IMR-90 (cell line): ENCODE results near the gene IFI44. TPM values are rescaled to one million over a fixed set of nuclear protein-coding genes. Genes with fewer than 3 reads are reported as not detected.

ENCODE experiments used
- ATAC-seq: fragments of 200-7000 bp; cut with Tn5 transposase; 2 replicates; pipeline ENCODE4 v1.9.1; 2020; ENCODE audit warnings: low read depth, mild to moderate bottlenecking, moderate library complexity
- BruUV-seq: library from RNA; stranded (reverse); fragments of 400-500 nt; replicated peaks from 2 replicates; lab custom pipeline; 2021; lab: Mats Ljungman, UMichigan
- CTCF ChIA-PET: fragments of 300-600 bp; formaldehyde crosslinking; extraction: SDS; loops from one replicate; lab custom pipeline; 2021; ENCODE audit warnings: antibody characterized with exemption; lab: Yijun Ruan, JAX
- POLR2A ChIA-PET: fragments of 300-600 bp; sonication (Branson Sonifier 250); formaldehyde crosslinking; loops from one replicate; lab custom pipeline; 2022; ENCODE audit warnings: antibody characterized with exemption; ENCODE audit not compliant: unreplicated experiment; lab: Charles Lee
- DNase-seq: peaks from one replicate; pipeline ENCODE4 v3.0.0; 2013
- H2AFZ ChIP-seq: replicated peaks from 2 replicates; pipeline ENCODE3; 2013; ENCODE audit warnings: low read length, mild to moderate bottlenecking; ENCODE audit not compliant: poor library complexity
- H2AK5ac ChIP-seq: 2 replicates; pipeline ENCODE4 v1.6.1; 2013; ENCODE audit warnings: low read depth, low read length, inconsistent platforms
- H2AK9ac ChIP-seq: replicated peaks from 2 replicates; pipeline ENCODE3; 2013; ENCODE audit warnings: mild to moderate bottlenecking, low read depth, low read length, moderate library complexity; ENCODE audit not compliant: poor library complexity
- H2BK120ac ChIP-seq: 2 replicates; pipeline ENCODE4 v1.6.1; 2013; ENCODE audit warnings: low read depth, low read length, inconsistent platforms
- H2BK15ac ChIP-seq: 3 replicates; pipeline ENCODE4 v1.6.1; 2013; ENCODE audit warnings: low read depth, low read length, inconsistent platforms
- H2BK20ac ChIP-seq: 2 replicates; pipeline ENCODE4 v1.6.1; 2013; ENCODE audit warnings: low read depth, mild to moderate bottlenecking, inconsistent platforms, low read length, moderate library complexity
- H2BK5ac ChIP-seq: 2 replicates; pipeline ENCODE4 v1.6.1; 2013; ENCODE audit warnings: mild to moderate bottlenecking, low read depth, low read length, inconsistent platforms; ENCODE audit not compliant: poor library complexity, severe bottlenecking
- H3K14ac ChIP-seq: replicated peaks from 2 replicates; pipeline ENCODE4 v1.6.1; 2013; ENCODE audit warnings: low read depth, low read length, inconsistent platforms
- H3K18ac ChIP-seq: 2 replicates; pipeline ENCODE4 v1.6.1; 2013; ENCODE audit warnings: low read depth, low read length, control low read depth
- H3K23ac ChIP-seq: 2 replicates; pipeline ENCODE4 v1.6.1; 2013; ENCODE audit warnings: low read depth, low read length, inconsistent platforms
- H3K27ac ChIP-seq: 2 replicates; pipeline ENCODE4 v1.5.1; 2013; ENCODE audit warnings: mild to moderate bottlenecking, control low read depth, low read length; ENCODE audit not compliant: insufficient read depth
- H3K27me3 ChIP-seq: 2 replicates; pipeline ENCODE4 v1.6.1; 2013; ENCODE audit warnings: low read length; ENCODE audit not compliant: control insufficient read depth, insufficient read depth
- H3K36me3 ChIP-seq: 2 replicates; pipeline ENCODE4 v1.6.1; 2013; ENCODE audit warnings: low read length, mixed read lengths; ENCODE audit not compliant: control insufficient read depth, insufficient read depth
- H3K4ac ChIP-seq: 2 replicates; pipeline ENCODE4 v1.6.1; 2013; ENCODE audit warnings: low read depth, low read length, inconsistent platforms
- H3K4me1 ChIP-seq: 2 replicates; pipeline ENCODE4 v1.6.1; 2013; ENCODE audit warnings: low read length, mixed read lengths; ENCODE audit not compliant: control insufficient read depth, insufficient read depth
- H3K4me2 ChIP-seq: 2 replicates; pipeline ENCODE4 v1.6.1; 2013; ENCODE audit warnings: low read depth, mild to moderate bottlenecking, control low read depth, low read length, moderate library complexity
- H3K4me3 ChIP-seq: 2 replicates; pipeline ENCODE4 v1.5.1; 2013; ENCODE audit warnings: low read depth, mild to moderate bottlenecking, control low read depth, low read length, moderate library complexity; ENCODE audit not compliant: insufficient read depth
- H3K56ac ChIP-seq: 2 replicates; pipeline ENCODE4 v1.6.1; 2013; ENCODE audit warnings: low read length, inconsistent platforms; ENCODE audit not compliant: insufficient read depth; ENCODE audit errors: extremely low read depth
- H3K79me1 ChIP-seq, 2 experiments: 2 replicates each; pipeline ENCODE4 v1.6.1; 2013; ENCODE audit warnings: low read length in 2 of 2, inconsistent platforms in 1 of 2, low read depth in 1 of 2
- H3K9ac ChIP-seq: 2 replicates; pipeline ENCODE4 v1.6.1; 2013; ENCODE audit warnings: low read depth, low read length, control low read depth
- H3K9me1 ChIP-seq: 2 replicates; pipeline ENCODE4 v1.6.1; 2013; ENCODE audit warnings: low read length, inconsistent platforms; ENCODE audit not compliant: insufficient read depth
- H3K9me3 ChIP-seq: 2 replicates; pipeline ENCODE4 v1.6.1; 2013; ENCODE audit warnings: low read length; ENCODE audit not compliant: control insufficient read depth, insufficient read depth
- H4K20me1 ChIP-seq: 2 replicates; pipeline ENCODE4 v1.6.1; 2013; ENCODE audit warnings: low read length, inconsistent platforms; ENCODE audit not compliant: insufficient read depth
- H4K5ac ChIP-seq: 2 replicates; pipeline ENCODE4 v1.6.1; 2013; ENCODE audit warnings: mild to moderate bottlenecking, low read depth, low read length, control low read depth
- H4K8ac ChIP-seq, 2 experiments: 2 replicates each; pipeline ENCODE4 v1.6.1; 2013; ENCODE audit warnings: low read depth in 2 of 2, low read length in 2 of 2, control low read depth in 1 of 2, inconsistent platforms in 1 of 2
- H4K91ac ChIP-seq: 2 replicates; pipeline ENCODE4 v1.6.1; 2013; ENCODE audit warnings: low read depth, low read length, inconsistent platforms; ENCODE audit not compliant: insufficient read depth
- CEBPB ChIP-seq: IDR thresholded peaks from 2 replicates; pipeline ENCODE4 v1.6.1; 2012; ENCODE audit warnings: low read depth, low read length, improper control_type of control experiment
- RAD21 ChIP-seq: IDR thresholded peaks from 2 replicates; pipeline ENCODE4 v1.6.1; 2012; ENCODE audit warnings: low read length, improper control_type of control experiment
- WGBS, 2 experiments: methylation state at CpG; one replicate each; pipeline versions ENCODE4 v1.1.5 to v1.1.7; 2013; ENCODE audit warnings: missing lambda C conversion rate in 2 of 2; ENCODE audit not compliant: insufficient read length in 1 of 2; ENCODE audit errors: extremely low coverage in 2 of 2; 5-methylcytosine and 5-hydroxymethylcytosine counted together
- dilution Hi-C: fragments of 300-500 bp; cut with HindIII; formaldehyde crosslinking; loops from one replicate; pipeline ENCODE4 v1.14.3; 2018; ENCODE audit warnings: low sequenced_read_pairs; ENCODE audit not compliant: unreplicated experiment
- in situ Hi-C: fragments of 300-500 bp; cut with MboI; formaldehyde crosslinking; loops from 3 replicates; pipeline ENCODE4 v1.14.3; 2019; ENCODE audit warnings: low sequenced_read_pairs, inconsistent platforms, mixed read lengths
- intact Hi-C: fragments of 100-400 bp; cut with micrococcal nuclease; formaldehyde crosslinking; loops from 2 replicates; pipeline ENCODE4 v1.10.0; 2022
- polyA plus RNA-seq, 3 experiments: library from polyadenylated mRNA; depleted of rRNA; stranded (reverse); fragments of >200 nt; gene quantifications; 2 replicates each; pipeline ENCODE4 v1.2.3, GENCODE V29; 2012; ENCODE audit warnings: low replicate concordance in 1 of 3
- total RNA-seq: library from RNA; depleted of rRNA; stranded (reverse); fragments of >200 nt; gene quantifications from 2 replicates; pipeline ENCODE4 v1.2.3, GENCODE V29; 2012

The IFI44 gene
- total and polyA plus RNA-seq, 2 of the 4 experiments (the other 2 are of a cell fraction), result 2.2 to 2.7 TPM

GRCh38 chr1:78652019-78652560 is 2.5 kb downstream of the IFI44 start:
- TF ChIP-seq RAD21 (no peak), CEBPB (no peak)
- no peak overlapping the region for H3K27ac ChIP-seq
- no peak overlapping the region for H2AK5ac ChIP-seq
- no peak overlapping the region for H4K5ac ChIP-seq
- in situ Hi-C loops (no loop called here), dilution Hi-C loops (no loop called here), intact Hi-C loops (no loop called here)
- no peaks in the 10 kb centered on the region for H3K36me3 ChIP-seq
- no TSS peak for BruUV-seq
- no peak for DNase-seq
- no peak overlapping the region for H3K14ac ChIP-seq
- no peak for ATAC-seq
- H2AFZ ChIP-seq, result no peak overlapping the region
- H2BK5ac ChIP-seq, result no peak overlapping the region
- no peak overlapping the region for H4K8ac ChIP-seq
- H2BK15ac ChIP-seq, result no peak overlapping the region
- POLR2A ChIA-PET, result no interaction called here
- no peaks in the 10 kb centered on the region for H3K9me3 ChIP-seq
- no peak overlapping the region for H2BK20ac ChIP-seq
- no peak overlapping the region for H3K4me2 ChIP-seq
- H2BK120ac ChIP-seq, result no peak overlapping the region
- no peaks in the 10 kb centered on the region for H3K4me1 ChIP-seq
- no peak overlapping the region for H4K91ac ChIP-seq
- no peaks in the 10 kb centered on the region for H3K27me3 ChIP-seq
- no peaks in the 10 kb centered on the region for H3K9me1 ChIP-seq
- 94% methylated on average over 5 of the region's 17 CpGs; no CpG with 5 or more reads in 1 of the 2 experiments for WGBS, 2 experiments
- no peak overlapping the region for H3K23ac ChIP-seq
- H2AK9ac ChIP-seq, result no peak overlapping the region
- CTCF ChIA-PET, result no interaction called here
- H3K4ac ChIP-seq, result no peak overlapping the region
- no peak overlapping the region for H3K4me3 ChIP-seq
- H3K9ac ChIP-seq, result no peak overlapping the region
- H3K79me1 ChIP-seq, result no peaks in the 10 kb centered on the region
- no peak overlapping the region for H3K56ac ChIP-seq
- H4K20me1 ChIP-seq, result no peaks in the 10 kb centered on the region
- H3K18ac ChIP-seq, result no peak overlapping the region
